H7 (cell line): ENCODE measurements around the gene ZGRF1. TPM values are rescaled to one million over a fixed set of nuclear protein-coding genes. Genes with fewer than 3 reads are reported as not detected.
"Not testable (repeated sequence)": the region's sequence is repeated elsewhere in the genome, so short reads cannot be mapped to it uniquely, and the experiment has no call there.

ENCODE experiments used
- DNase-seq: peaks from one replicate; pipeline ENCODE4 v3.0.0; 2012
- H3K27me3 ChIP-seq: 2 replicates; pipeline ENCODE4 v1.6.0; 2011; ENCODE audit warnings: mild to moderate bottlenecking, low read length; ENCODE audit not compliant: control insufficient read depth, insufficient read depth
- H3K36me3 ChIP-seq: replicated peaks from 2 replicates; pipeline ENCODE4 v1.5.1; 2011; ENCODE audit warnings: low read length; ENCODE audit not compliant: control insufficient read depth, insufficient read depth
- H3K4me3 ChIP-seq: 2 replicates; pipeline ENCODE4 v1.5.1; 2011; ENCODE audit warnings: low read depth, mild to moderate bottlenecking, control low read depth, low read length, moderate library complexity; ENCODE audit not compliant: insufficient read depth
- total RNA-seq: library from RNA; depleted of rRNA; stranded (reverse); fragments of >200 nt; shearing (Covaris generic); gene quantifications from 2 replicates; pipeline ENCODE4 v1.2.3, GENCODE V29; 2014

ZGRF1 gene
- total RNA-seq, 1 experiment from 2014 or later, result 25.1 TPM

DNA sequence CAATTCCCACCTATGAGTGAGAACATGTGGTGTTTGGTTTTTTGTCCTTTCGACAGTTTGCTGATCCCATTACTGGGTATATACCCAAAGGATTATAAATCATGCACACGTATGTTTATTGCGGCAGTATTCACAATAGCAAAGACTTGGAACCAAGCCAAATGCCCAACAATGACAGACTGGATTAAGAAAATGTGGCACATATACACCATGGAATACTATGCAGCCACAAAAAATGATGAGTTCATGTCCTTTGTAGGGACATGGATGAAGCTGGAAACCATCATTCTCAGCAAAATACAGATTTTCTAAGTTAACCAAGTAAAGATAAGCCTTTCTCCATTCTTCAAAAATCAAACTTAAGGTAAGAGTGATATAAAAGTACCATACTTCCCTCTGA lies 82.4 kb downstream of the ZGRF1 start:
- H3K36me3 ChIP-seq, result not testable (repeated sequence)

GRCh38 chr4:112552668-112553067 lies 84.0 kb downstream of the ZGRF1 start:
- Histone ChIP-seq H3K4me3 (no peak overlapping the region), H3K36me3 (peaks cover 2% of the 10 kb centered on the region), H3K27me3 (no peaks in the 10 kb centered on the region)
- no peak for DNase-seq

More for the DNA sequence above, 82.4 kb downstream of the ZGRF1 start:
- not testable (repeated sequence) for H3K4me3 ChIP-seq, H3K27me3 ChIP-seq, DNase-seq

DNA sequence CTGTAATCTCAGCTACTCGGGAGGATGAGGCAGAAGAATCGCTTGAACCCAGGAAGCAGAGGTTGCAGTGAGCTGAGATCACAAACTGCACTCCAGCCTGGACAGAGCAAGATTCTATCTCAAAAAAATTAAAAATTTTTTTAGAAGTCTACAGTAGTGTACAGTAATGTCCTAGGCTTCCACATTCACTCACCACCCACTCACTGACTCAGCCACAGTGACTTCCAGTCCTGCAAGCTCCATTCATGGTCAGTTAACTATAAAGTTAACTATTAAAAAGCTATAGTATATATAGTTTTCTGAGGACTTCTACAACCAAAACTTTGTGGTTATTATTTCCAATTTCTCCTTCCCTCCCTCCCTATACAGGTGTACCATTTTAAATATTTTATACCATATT lies 86.0 kb downstream of the ZGRF1 start:
- no peaks in the 10 kb centered on the region for H3K27me3 ChIP-seq
- no peak overlapping the region for H3K4me3 ChIP-seq
- DNase-seq, result no peak
- H3K36me3 ChIP-seq, result no peaks in the 10 kb centered on the region; the same call in 1 of the 2 replicates

- DNase-seq, result no peak
Observed at GRCh38 chr4:112546476-112546875, 90.2 kb downstream of the ZGRF1 start.

GRCh38 chr4:112545346-112545745 lies 91.4 kb downstream of the ZGRF1 start:
- H3K27me3 ChIP-seq, result no peaks in the 10 kb centered on the region
- no peak overlapping the region for H3K4me3 ChIP-seq
- no peaks in the 10 kb centered on the region for H3K36me3 ChIP-seq
- DNase-seq, result no peak

More at GRCh38 chr4:112546476-112546875, 90.2 kb downstream of the ZGRF1 start:
- no peaks in the 10 kb centered on the region for H3K36me3 ChIP-seq
- H3K4me3 ChIP-seq, result no peak overlapping the region
- no peaks in the 10 kb centered on the region for H3K27me3 ChIP-seq

DNA sequence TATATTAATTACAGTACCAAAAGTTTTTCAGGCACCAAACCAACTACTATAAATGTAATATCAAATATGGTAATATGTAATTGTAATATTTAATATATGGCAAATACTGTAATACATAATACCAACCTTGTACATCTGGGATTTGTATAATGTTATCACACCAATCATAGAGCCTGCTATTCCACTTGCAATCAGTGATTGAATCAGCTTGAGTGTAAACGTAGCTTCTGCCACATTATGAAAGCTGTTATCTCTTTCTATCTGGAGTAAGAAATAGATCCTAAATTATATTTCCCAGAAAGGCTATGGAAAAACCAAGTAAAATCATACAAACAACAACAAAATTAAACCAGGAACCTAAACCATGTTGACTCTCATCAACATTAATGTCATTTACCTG lies 96.0 kb downstream of the ZGRF1 start:
- no peak for DNase-seq
- Histone ChIP-seq H3K36me3 (peaks cover 1% of the 10 kb centered on the region; the same call in 1 of the 2 replicates), H3K4me3 (no peak overlapping the region), H3K27me3 (no peaks in the 10 kb centered on the region; the same call in 1 of the 2 replicates)

DNA sequence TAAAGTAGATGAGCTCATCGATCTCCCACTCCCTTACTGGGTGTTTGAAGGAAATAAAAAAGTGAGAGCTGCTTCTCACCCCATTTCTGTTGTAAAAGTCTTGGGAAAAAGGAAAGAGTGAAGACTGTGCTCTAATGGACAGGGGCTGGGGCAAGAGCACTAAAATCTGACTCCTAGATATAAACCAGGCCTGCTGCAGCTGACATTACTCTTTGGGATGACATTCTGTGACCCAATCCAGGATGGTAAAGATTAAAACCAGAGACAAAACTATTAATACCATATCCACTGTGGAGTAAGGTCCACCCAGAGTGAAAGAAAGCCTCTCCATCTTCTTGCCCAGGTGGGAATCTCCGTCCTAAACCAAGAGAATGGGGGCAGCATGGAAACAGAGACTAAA lies 100.6 kb downstream of the ZGRF1 start:
- H3K27me3 ChIP-seq, result no peaks in the 10 kb centered on the region; the same call in 1 of the 2 replicates
- no peak overlapping the region for H3K4me3 ChIP-seq
- DNase-seq, result no peak
- H3K36me3 ChIP-seq, result peaks cover 1% of the 10 kb centered on the region; the same call in 1 of the 2 replicates

- H3K36me3 ChIP-seq, result no peaks in the 10 kb centered on the region
- no peak for DNase-seq
- no peaks in the 10 kb centered on the region for H3K27me3 ChIP-seq
- no peak overlapping the region for H3K4me3 ChIP-seq
Observed at GRCh38 chr4:112532267-112532666, 104.4 kb downstream of the ZGRF1 start.

DNA sequence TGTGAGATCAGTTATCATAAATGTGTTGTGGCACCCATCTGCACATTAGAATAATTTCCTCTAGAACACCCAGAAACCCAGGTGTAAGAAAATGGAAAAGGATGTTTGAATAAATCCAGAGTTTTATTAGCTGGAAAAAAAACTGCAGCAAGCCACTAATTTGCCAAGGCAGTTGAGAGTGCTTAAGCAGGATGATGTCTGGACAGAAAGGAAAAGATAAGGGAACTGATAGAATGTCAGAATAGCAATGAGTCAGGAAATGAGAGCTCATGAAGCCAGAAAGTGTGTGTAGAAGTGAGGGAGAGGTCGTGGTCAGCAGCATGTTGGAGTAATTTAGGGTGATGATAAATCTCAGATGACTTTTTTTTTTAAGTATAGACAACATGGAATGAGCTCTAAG lies 105.6 kb downstream of the ZGRF1 start:
- Histone ChIP-seq H3K36me3 (no peaks in the 10 kb centered on the region), H3K4me3 (no peak overlapping the region), H3K27me3 (no peaks in the 10 kb centered on the region)
- no peak for DNase-seq

DNA sequence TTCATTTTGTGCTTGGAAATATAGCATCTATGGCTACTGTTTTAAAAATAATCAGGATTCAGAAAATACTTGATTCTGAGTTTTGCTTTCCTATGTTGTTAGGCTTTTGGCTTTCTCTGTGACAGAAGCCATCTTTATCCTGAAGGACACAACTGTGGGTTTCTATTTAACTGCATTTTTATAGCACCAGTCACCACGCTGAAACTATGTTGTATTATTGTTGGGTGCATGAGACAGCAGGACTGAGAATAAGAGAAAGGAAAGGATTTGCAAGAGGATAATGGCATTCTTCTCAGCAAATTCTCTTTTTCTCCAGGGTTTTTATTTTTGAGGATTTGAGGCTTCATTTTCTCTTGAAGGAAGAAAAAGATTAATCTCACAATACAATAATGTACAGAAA lies 110.6 kb downstream of the ZGRF1 start:
- no peak for DNase-seq
- peaks cover 25% of the 10 kb centered on the region for H3K27me3 ChIP-seq
- H3K36me3 ChIP-seq, result no peaks in the 10 kb centered on the region
- H3K4me3 ChIP-seq, result no peak overlapping the region

GRCh38 chr4:112523764-112524505 lies 112.8 kb downstream of the ZGRF1 start:
- DNase-seq, result peak; percentile 94
- Histone ChIP-seq H3K36me3 (no peaks in the 10 kb centered on the region), H3K27me3 (peaks cover 46% of the 10 kb centered on the region), H3K4me3 (peak overlapping the region; percentile 35)

DNA sequence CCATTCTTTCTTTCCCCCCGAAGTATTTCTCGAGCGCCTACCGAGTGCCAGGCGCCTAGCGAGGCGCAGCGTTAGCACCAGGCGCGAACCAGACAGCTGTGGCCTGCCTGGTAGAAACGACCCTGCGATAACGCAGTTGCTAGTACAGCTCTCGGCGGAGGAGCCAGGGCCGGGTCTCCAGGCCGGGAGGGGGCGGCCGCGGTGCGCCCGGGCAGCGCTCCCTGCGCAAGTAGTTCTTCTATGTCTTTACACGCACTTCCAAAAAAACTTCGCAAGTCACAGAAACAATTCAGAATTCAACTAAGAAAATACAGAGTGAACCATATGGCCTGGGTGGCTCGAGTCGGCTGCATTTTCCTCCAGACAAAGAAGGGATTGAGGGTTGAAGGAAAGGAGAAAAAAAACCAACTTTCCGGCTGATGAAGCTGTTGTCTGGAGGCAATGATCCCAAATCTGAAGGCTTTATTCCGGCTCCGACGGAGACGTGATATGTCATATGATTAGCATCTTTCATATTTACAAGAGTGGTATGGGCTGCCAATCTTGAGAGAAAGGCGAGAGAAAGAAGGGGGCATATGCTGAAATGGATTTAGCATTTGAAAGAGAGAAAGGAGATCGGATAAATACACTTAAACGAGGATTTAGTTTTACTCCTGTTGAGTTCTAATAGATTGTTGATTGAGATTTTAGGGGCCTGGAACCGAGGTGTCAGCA lies 113.5 kb downstream of the ZGRF1 start:
- H3K27me3 ChIP-seq, result peaks cover 54% of the 10 kb centered on the region
- peak overlapping the region; percentile 35 for H3K4me3 ChIP-seq
- peak; percentile 87 for DNase-seq
- H3K36me3 ChIP-seq, result no peaks in the 10 kb centered on the region

DNA sequence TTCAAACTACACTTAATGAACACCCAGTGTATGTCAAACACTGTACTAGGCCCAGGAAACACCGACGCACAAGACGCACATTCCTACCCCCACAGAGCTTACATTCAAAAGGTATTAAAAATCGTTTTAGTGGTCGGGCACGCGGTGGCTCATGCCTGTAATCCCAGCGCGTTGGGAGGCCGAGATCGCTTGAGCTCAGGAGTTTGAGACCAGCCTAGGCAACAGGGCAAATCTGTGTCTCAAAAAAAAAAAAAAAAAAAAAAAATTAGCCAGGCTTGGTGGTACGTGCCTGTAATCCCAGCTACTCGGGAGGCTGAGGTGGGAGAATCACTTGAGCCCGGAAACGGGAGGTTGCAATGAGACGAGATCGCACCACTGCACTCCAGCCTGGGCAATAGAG lies 114.3 kb downstream of the ZGRF1 start:
- DNase-seq, H3K4me3 ChIP-seq, H3K36me3 ChIP-seq: not testable (repeated sequence)
- peaks cover 61% of the 10 kb centered on the region for H3K27me3 ChIP-seq

DNA sequence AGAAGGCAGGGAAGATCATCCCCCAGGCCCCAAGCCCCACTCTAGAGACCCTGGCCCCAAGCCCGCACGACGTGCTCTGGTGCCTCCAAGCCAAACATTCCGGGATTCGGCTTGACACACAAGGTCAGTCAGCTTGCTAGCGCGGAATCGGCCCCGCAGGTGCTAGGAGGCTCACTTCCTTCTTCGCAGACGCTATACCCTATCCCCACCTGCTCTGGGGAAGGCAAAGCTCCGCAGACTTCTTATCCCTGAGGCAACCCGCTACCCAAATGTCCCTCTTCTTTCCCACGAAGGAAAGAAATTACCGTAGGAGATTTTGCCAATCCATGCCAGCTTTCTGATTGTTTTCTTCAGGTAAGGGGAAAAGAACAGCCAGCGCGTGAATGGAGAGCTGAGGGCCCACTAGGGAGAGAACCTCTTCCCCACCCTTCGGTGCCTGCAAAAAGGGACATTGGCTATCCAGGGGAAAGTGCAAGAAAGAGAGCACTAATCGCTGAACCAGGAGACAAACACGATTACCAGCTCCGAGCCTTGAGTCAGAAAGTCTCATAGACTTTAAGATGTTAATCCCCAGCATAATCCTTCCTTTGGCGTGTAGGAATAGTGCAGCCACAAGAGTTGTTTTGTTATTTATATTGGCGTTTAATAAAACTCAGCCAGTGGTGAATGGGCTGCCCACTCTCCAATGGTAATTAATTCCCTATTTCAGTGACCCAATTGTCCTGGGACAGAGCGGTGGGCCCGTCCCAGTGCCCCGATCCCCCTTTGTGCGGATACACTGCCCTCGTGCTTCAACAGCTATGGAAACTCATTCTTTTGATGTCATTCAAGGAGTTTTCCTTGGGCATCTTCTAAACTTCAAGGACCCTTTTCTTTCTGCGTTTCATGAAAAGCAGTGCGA lies 115.3 kb downstream of the ZGRF1 start:
- Histone ChIP-seq H3K36me3 (no peaks in the 10 kb centered on the region), H3K27me3 (peaks cover 72% of the 10 kb centered on the region), H3K4me3 (peak overlapping the region; percentile 29)
- peak; percentile 59 for DNase-seq
